ENCODE measurements around the gene GPR17.

GPR17 gene

GRCh38 chr2:127608061-127609030 is 37.6 kb upstream of the GPR17 start:
- ChIA-PET POLR2A (no interaction called here), CTCF (interaction anchor here (1.8 to 2.8 kb wide), 2 partner anchors 17 kb away, joined by 8 to 15 read pairs; no protein-coding TSS in a partner anchor)
- DNase-seq (ENCODE audit: low read depth, low spot score): no peak
- no peak overlapping the region for H3K4me3 ChIP-seq (ENCODE audit: low read depth, low read length)
- TF ChIP-seq, protein P1, sequence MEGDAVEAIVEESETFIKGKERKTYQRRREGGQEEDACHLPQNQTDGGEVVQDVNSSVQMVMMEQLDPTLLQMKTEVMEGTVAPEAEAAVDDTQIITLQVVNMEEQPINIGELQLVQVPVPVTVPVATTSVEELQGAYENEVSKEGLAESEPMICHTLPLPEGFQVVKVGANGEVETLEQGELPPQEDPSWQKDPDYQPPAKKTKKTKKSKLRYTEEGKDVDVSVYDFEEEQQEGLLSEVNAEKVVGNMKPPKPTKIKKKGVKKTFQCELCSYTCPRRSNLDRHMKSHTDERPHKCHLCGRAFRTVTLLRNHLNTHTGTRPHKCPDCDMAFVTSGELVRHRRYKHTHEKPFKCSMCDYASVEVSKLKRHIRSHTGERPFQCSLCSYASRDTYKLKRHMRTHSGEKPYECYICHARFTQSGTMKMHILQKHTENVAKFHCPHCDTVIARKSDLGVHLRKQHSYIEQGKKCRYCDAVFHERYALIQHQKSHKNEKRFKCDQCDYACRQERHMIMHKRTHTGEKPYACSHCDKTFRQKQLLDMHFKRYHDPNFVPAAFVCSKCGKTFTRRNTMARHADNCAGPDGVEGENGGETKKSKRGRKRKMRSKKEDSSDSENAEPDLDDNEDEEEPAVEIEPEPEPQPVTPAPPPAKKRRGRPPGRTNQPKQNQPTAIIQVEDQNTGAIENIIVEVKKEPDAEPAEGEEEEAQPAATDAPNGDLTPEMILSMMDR (IDR thresholded peaks at IDR 0.05; ENCODE audit: insufficient read depth, low read length, missing control alignments): no peak

- ChIA-PET CTCF (interaction anchor here (2.8 kb wide), 1 partner anchor 18 kb away, joined by 15 read pairs; no protein-coding TSS in a partner anchor), POLR2A (no interaction called here)
- no peak overlapping the region for H3K4me3 ChIP-seq (ENCODE audit: low read depth, low read length)
- TF ChIP-seq, protein P1 (IDR thresholded peaks at IDR 0.05; ENCODE audit: insufficient read depth, low read length, missing control alignments): no peak
- no peak for DNase-seq (ENCODE audit: low read depth, low spot score)
Measured at GRCh38 chr2:127609031-127609751, 36.8 kb upstream of the GPR17 start.

DNA sequence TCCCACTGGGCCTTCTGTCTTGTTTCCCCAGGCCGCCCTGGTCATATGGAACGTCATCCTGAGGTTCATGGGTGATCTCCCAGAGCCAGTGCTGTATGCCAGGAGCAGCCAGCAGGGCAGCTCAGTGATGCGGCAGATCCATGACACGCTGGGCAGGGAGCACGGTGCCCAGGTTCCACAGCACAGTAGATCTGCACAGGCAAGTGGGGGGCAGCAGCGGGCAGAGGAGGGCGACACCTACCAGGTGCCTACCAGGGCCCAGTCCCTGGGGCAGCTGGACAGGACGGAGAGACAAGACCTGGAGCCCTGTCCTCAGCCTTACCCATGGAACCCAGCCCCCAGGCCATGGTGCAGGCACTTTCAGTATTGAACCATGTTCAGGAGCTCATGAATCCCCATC is 36.1 kb upstream of the GPR17 start:
- no peak overlapping the region for H3K4me3 ChIP-seq (ENCODE audit: low read depth, low read length)
- TF ChIP-seq, protein P1 (IDR thresholded peaks at IDR 0.05; ENCODE audit: insufficient read depth, low read length, missing control alignments): no peak
- ChIA-PET CTCF (interaction anchor here (1.0 to 2.8 kb wide), 2 partner anchors 18 to 434 kb away, joined by 3 to 15 read pairs; no protein-coding TSS in a partner anchor), POLR2A (no interaction called here)
- DNase-seq (ENCODE audit: low read depth, low spot score): no peak

DNA sequence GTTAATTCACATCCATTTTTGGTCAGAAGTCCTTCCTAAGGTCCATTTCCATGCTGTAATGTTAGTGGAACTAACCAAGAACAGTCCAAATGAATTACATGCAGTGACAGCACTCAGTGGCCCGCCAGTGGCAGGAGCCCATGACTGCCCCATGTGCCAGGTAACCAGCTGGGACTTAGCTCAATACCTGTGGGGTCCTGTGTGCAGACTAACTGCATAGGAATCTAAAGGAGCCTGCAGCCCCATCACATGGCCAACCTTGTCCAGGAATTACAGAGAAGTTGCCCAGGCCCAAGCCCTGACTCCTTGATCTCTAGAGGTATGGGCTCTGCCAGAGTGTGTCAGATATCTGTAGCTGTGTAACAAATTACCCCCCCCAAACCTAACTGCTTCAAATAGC is 35.4 kb upstream of the GPR17 start:
- CTCF ChIA-PET: interaction anchor here (1.0 to 2.8 kb wide), 2 partner anchors 19 to 434 kb away, joined by 3 to 15 read pairs; no protein-coding TSS in a partner anchor
- TF ChIP-seq, protein P1 (IDR thresholded peaks at IDR 0.05; ENCODE audit: insufficient read depth, low read length, missing control alignments): no peak
- H3K4me3 ChIP-seq (ENCODE audit: low read depth, low read length): no peak overlapping the region
- no peak for DNase-seq (ENCODE audit: low read depth, low spot score)
- POLR2A ChIA-PET: no interaction called here

DNA sequence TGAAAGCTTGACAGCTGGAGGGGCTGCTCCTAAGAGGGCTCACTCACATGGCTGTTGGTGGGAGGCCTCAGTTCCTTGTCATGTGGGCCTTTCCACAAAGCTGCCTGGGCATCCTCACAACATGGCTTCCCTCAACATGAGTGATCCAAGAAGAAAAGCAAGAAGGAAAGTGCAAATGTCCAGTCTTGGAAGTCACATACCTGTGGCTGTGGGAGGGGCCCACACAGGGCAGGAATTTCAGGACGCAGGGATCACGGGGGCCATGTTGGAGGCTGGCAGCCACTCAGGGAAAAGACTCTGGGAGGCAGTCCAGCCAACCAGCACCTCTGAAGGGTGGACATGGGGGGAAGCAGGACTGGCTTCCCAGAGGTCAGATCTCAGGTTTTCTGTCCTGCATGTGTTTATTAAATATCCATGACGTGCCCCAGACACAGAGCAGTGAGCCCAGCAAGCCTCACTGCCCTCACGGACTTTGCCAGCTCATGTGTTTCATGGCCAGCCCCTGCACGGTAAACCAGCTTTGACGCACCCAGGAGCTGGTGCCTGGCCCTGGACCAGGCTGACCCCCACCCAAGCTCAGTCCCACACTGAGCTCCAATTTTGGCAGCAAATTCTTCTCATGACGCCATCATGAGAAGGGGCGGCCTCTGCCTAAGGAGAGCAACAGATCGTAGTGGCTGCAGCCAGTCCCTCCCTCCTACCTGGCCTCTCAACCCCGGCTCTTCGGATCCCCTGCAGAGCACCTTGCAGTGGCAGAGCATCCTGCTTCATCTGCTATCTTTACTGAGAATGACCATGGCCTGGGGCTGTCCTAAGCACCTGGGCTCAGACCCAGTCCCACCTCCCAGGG is 34.7 kb upstream of the GPR17 start:
- ChIA-PET CTCF (interaction anchor here (1.1 to 2.8 kb wide), 2 partner anchors 20 kb away, joined by 3 to 15 read pairs; no protein-coding TSS in a partner anchor), POLR2A (no interaction called here)
- TF ChIP-seq, protein P1 (IDR thresholded peaks at IDR 0.05; ENCODE audit: insufficient read depth, low read length, missing control alignments): no peak
- no peak for DNase-seq (ENCODE audit: low read depth, low spot score)
- no peak overlapping the region for H3K4me3 ChIP-seq (ENCODE audit: low read depth, low read length)

Measured in AG04449 (cell line).